GM21723 (cell line): ENCODE results near the gene THOC5.
A peak's percentile ranks its signal among the peaks of the same experiment; 100 is the strongest.
"Not testable (repeated sequence)": the region's sequence is repeated elsewhere in the genome, so short reads cannot be mapped to it uniquely, and the experiment has no call there.

ENCODE experiments used
- ATAC-seq: cut with Tn5 transposase; IDR thresholded peaks from one replicate; pipeline ENCODE4 v1.9.1; 2021; ENCODE audit warnings: mild to moderate bottlenecking, moderate library complexity; ENCODE audit not compliant: unreplicated experiment

THOC5 gene

GRCh38 chr22:29553351-29554224 is at the start of gene THOC5:
TSS of gene THOC5 (minus strand) at chr22:29553757. CDS start at chr22:29549147, 4,610 bp downstream.
- peak; percentile 96 for ATAC-seq

- no peak for ATAC-seq
Observed at GRCh38 chr22:29598684-29599020, 45.1 kb upstream of the THOC5 start.

GRCh38 chr22:29597871-29598683 is 44.5 kb upstream of the THOC5 start:
- ATAC-seq: not testable (repeated sequence)

GRCh38 chr22:29596408-29596807 is 42.9 kb upstream of the THOC5 start:
- ATAC-seq: no peak

- not testable (repeated sequence) for ATAC-seq
Observed at GRCh38 chr22:29594447-29594846, 40.9 kb upstream of the THOC5 start.

- ATAC-seq: no peak
Observed at GRCh38 chr22:29593923-29594322, 40.4 kb upstream of the THOC5 start.

GRCh38 chr22:29587938-29588699 is 34.6 kb upstream of the THOC5 start:
- no peak for ATAC-seq

GRCh38 chr22:29586193-29586705 is 32.7 kb upstream of the THOC5 start:
- not testable (repeated sequence) for ATAC-seq

GRCh38 chr22:29584975-29585374 is 31.4 kb upstream of the THOC5 start:
- no peak for ATAC-seq

- ATAC-seq: no peak
Observed at GRCh38 chr22:29581799-29582198, 28.2 kb upstream of the THOC5 start.

GRCh38 chr22:29580200-29580810 is 26.7 kb upstream of the THOC5 start:
- no peak for ATAC-seq

- no peak for ATAC-seq
Observed at GRCh38 chr22:29578462-29579200, 25.1 kb upstream of the THOC5 start.

GRCh38 chr22:29574762-29575450 is 21.3 kb upstream of the THOC5 start:
- ATAC-seq: no peak

- ATAC-seq: no peak
Observed at GRCh38 chr22:29570912-29571549, 17.5 kb upstream of the THOC5 start.

GRCh38 chr22:29570456-29570855 is 16.9 kb upstream of the THOC5 start:
- no peak for ATAC-seq

GRCh38 chr22:29569011-29569678 is 15.6 kb upstream of the THOC5 start:
- no peak for ATAC-seq

GRCh38 chr22:29567338-29567737 is 13.8 kb upstream of the THOC5 start:
- no peak for ATAC-seq

GRCh38 chr22:29566513-29566912 is 13.0 kb upstream of the THOC5 start:
- not testable (repeated sequence) for ATAC-seq
